ENCODE data around the gene ERCC5.

Gene ERCC5

DNA sequence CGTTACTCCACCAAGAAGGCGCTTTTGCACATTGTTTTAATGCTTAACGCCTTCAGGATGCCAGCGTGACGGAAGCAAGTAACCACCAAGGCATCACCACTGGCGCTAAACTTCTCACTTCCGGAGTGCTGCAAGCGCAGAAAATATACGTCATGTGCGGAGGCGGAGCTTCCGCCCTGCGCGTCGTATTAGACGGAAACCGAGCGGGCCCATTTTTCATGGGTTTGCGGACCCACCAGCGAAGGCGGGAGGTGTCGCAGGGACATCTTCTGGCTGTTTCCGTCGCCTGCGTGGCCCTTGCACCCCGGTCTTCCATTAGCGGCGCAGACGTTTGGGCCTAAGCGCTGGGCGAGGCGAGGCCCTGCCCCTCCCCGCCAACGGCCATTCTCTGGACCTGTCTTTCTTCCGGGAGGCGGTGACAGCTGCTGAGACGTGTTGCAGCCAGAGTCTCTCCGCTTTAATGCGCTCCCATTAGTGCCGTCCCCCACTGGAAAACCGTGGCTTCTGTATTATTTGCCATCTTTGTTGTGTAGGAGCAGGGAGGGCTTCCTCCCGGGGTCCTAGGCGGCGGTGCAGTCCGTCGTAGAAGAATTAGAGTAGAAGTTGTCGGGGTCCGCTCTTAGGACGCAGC, at the start of gene ERCC5:
Gene ERCC5, plus strand, starts transcription at position 403 of the 631 bp plus-strand sequence. CDS start 235 bp downstream, outside the sequence.
- peak; percentile 97 for DNase-seq (ENCODE audit: low read depth)
- H3K4me3 ChIP-seq (replicated peaks; ENCODE audit: low read depth, low read length) = peak within 1 kb of the TSS; percentile 91
- TF ChIP-seq, protein P1, sequence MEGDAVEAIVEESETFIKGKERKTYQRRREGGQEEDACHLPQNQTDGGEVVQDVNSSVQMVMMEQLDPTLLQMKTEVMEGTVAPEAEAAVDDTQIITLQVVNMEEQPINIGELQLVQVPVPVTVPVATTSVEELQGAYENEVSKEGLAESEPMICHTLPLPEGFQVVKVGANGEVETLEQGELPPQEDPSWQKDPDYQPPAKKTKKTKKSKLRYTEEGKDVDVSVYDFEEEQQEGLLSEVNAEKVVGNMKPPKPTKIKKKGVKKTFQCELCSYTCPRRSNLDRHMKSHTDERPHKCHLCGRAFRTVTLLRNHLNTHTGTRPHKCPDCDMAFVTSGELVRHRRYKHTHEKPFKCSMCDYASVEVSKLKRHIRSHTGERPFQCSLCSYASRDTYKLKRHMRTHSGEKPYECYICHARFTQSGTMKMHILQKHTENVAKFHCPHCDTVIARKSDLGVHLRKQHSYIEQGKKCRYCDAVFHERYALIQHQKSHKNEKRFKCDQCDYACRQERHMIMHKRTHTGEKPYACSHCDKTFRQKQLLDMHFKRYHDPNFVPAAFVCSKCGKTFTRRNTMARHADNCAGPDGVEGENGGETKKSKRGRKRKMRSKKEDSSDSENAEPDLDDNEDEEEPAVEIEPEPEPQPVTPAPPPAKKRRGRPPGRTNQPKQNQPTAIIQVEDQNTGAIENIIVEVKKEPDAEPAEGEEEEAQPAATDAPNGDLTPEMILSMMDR (IDR thresholded peaks at IDR 0.05; ENCODE audit: low read length, missing control alignments) = no peak

DNA sequence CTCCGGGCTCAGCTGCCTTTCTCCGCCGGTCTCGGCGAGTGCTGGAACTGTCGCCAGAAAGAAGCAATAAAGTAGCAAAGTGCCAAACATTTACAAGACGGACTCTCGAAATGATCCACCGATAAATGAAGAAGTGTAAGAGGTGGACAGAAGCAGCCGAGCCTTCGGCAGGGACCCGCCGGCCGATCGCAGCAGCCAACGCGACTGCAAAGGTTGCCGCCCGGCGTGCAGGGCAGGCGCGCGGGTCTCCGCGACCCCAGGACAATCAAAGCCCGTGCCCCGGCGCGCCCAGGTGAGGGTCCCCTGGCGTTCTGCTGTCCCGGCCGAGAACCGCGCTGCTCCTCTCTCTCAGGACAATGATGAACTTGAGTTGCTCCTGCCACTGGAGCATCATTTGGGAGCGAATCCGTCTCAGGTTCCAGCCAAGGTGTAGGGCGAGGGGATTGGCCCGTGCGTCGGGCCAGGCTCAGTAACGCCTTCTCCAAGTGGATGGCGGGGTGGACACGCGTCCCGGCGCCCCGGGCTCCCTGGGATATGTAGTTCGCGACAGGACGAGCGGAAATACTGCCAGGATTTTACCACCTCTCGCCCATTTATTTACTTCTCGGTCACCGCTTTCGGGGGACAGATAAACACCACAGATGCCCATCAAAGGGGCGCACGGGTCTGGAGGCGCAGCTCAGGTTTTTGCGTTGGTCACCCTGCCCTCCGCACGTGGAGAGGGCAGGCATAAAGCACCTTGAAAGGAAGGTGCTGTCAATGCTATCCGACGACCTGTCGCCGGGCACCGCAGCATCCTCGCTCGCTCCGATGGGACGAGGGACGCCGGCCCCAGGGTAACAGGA, 47.0 kb upstream of the ERCC5 start, which contains the start of the genes BIVM and POGLUT2:
Gene BIVM, plus strand, starts transcription at position 539 of the 845 bp plus-strand sequence. CDS start 8,149 bp downstream, outside the sequence.
Gene POGLUT2, minus strand, starts transcription at position 396 of the 845 bp plus-strand sequence. Its CDS starts 306 bp downstream, at position 90.
- peak within 1 kb of the TSS; percentile 89 for H3K4me3 ChIP-seq (replicated peaks; ENCODE audit: low read depth, low read length)
- DNase-seq (ENCODE audit: low read depth) = peak; percentile 94
- TF ChIP-seq, protein P1 (IDR thresholded peaks at IDR 0.05; ENCODE audit: low read length, missing control alignments) = no peak

DNA sequence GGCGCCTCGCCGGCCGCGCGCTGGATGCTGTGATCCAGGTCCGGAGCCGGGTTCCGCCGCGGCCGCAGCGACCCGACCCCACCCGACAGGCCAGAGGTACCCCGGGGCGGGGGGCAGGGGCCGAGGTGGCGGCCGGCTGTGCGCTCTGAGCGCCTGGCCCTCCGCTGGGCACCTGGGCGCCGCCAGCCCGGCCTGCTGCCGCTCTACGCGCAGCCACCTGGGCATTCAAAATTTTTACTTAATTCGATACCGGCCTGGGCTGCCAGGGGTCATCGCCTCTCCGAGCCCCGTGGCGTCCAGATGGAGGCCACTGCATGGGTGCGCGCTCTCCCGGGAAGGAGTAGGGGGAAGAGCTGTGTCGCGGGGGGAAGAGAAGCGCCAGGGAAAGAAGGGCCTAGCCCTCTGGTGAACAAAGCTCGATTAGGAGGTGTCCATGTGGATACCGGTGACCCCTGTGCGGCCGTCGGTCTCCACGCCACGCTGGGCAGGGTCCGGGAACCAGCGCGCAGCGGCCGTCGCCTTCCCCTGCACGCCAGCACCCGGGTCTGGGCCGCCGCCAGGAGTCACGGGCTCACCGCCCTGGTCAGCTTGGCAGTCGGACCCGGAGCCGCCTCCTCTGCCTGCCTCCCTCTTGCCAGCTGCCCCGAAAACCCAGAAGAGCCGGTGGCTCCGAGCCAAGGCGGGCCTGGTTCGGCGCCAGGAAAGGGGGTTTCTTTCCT, 46.2 kb upstream of the ERCC5 start:
- peak overlapping the region; percentile 89 for H3K4me3 ChIP-seq (replicated peaks; ENCODE audit: low read depth, low read length)
- peak; percentile 19 for DNase-seq (ENCODE audit: low read depth)
- TF ChIP-seq, protein P1 (IDR thresholded peaks at IDR 0.05; ENCODE audit: low read length, missing control alignments) = no peak

DNA sequence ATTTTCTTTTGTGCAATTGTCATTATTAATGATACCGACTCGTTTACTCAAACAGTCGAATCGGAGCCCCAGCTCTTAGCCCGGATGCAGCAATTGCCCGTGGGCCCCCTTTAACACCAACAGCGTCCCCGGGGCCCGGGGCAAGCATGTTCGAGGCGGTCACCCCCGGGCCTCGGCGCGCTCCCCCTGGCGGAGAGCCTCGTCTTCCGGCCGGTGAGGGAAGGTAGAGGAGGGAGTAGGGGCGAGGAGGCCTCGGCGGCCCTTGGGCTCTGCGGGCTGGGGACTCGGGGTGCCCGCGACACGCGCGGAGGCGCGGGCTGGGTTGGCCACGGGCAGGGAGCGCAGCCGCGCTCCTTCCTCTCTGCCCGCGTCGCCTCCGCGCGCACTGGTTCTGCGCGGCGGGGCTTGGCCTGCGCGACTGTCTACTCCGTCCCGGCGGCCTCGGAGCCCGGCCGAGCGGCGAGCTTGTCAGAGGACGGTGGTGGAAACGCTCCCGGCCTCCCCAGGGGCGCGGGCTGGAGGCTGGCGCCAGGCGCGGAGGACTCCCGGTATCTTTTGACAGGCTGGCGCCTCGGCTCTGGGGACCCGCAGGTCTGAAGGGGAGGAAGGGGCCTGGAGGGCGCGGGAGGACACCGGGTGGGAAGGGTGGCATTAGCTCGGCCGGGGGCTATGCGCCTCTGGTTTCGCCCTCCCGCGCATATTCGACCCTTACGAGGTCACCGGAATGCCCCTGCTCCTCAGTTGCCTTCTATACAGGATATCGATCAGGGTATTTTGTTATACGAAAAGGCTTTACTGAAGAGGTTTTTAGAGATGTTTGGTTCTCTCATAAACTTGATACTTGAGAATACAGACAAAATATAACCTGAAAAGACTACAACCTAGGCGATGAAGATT, 45.4 kb upstream of the ERCC5 start:
- peak; percentile 76 for DNase-seq (ENCODE audit: low read depth)
- TF ChIP-seq, protein P1 (IDR thresholded peaks at IDR 0.05; ENCODE audit: low read length, missing control alignments) = peak; percentile 55
- peak overlapping the region; percentile 89 for H3K4me3 ChIP-seq (replicated peaks; ENCODE audit: low read depth, low read length)

DNA sequence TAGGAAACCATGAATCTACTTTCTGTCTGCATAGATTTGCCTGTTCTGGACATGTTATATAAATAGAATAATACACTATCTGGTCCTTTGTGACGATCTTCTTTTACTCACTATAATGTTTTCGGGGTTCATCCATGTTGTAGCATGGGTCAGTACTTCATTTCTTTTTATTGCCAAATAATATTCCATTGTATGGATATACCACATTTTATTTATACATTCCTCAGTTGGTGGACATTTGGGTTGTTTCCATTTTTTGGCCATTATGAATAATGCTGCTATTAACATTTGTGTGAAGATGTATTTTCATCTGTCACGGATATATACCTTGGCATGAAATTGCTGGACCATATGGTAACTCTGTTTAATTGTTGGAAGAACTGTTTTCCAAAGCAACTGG, 40.2 kb upstream of the ERCC5 start:
- DNase-seq (ENCODE audit: low read depth) = no peak
- TF ChIP-seq, protein P1 (IDR thresholded peaks at IDR 0.05; ENCODE audit: low read length, missing control alignments) = no peak
- H3K4me3 ChIP-seq (replicated peaks; ENCODE audit: low read depth, low read length) = no peak overlapping the region

DNA sequence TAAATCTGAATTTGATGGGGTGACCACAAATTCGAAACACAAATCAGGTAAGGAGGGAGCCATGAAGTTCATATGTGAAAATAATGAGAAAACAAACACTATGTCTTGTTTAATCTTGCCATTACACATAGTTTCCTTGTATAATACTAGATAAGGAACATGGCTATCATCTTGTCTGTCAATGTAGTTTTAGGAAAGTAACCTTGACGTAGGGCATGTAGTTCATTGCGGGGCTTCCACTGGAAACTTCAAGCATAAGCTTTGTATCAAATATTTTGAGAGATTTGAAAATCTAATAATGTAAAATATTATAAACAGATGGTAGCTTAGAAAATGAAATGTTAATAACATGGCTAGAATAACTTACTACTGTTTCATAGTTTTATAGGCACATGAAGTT, 38.1 kb upstream of the ERCC5 start:
- DNase-seq (ENCODE audit: low read depth) = no peak
- TF ChIP-seq, protein P1 (IDR thresholded peaks at IDR 0.05; ENCODE audit: low read length, missing control alignments) = no peak
- H3K4me3 ChIP-seq (replicated peaks; ENCODE audit: low read depth, low read length) = no peak overlapping the region
